ENCODE measurements around the gene PTGES2.

DNA sequence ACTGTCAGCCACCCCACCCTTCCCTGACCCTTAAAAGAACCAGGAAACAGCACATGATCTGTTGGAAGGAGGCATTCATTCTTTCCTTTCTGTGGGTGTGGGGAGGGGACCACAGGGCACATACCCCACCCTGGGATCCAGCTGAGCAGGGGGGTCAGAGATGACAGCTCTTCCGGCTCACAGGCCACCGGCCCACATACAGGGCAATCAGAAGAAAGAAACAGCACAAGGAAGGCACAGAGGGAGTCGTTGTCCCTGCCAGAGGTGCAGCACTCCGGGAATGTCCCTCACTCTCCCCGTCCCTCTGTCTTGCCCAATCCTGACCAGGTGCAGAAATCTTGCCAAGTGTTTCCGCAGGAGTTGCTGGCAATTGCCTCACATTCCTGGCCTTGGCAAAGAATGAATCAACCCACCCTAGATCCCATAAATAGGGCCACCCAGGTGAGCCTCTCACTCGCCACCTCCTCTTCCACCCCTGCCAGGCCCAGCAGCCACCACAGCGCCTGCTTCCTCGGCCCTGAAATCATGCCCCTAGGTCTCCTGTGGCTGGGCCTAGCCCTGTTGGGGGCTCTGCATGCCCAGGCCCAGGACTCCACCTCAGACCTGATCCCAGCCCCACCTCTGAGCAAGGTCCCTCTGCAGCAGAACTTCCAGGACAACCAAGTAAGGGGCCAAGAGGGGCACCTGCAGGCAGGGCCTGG, 21.6 kb upstream of the PTGES2 start, which contains the start of gene LCN2:
- TF ChIP-seq, protein P1, sequence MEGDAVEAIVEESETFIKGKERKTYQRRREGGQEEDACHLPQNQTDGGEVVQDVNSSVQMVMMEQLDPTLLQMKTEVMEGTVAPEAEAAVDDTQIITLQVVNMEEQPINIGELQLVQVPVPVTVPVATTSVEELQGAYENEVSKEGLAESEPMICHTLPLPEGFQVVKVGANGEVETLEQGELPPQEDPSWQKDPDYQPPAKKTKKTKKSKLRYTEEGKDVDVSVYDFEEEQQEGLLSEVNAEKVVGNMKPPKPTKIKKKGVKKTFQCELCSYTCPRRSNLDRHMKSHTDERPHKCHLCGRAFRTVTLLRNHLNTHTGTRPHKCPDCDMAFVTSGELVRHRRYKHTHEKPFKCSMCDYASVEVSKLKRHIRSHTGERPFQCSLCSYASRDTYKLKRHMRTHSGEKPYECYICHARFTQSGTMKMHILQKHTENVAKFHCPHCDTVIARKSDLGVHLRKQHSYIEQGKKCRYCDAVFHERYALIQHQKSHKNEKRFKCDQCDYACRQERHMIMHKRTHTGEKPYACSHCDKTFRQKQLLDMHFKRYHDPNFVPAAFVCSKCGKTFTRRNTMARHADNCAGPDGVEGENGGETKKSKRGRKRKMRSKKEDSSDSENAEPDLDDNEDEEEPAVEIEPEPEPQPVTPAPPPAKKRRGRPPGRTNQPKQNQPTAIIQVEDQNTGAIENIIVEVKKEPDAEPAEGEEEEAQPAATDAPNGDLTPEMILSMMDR (IDR thresholded peaks at IDR 0.05) = no peak
- TF ChIP-seq POLR2AphosphoS5 (IDR thresholded peaks at IDR 0.05; ENCODE audit: low read depth, low read length) (no peak), TCF7L2 (IDR thresholded peaks at IDR 0.05; ENCODE audit: low read depth, low read length) (no peak), SIN3A (IDR thresholded peaks at IDR 0.05; ENCODE audit: borderline replicate concordance, insufficient read depth, low read depth, low read length) (no peak)
- TF ChIP-seq, protein P2, sequence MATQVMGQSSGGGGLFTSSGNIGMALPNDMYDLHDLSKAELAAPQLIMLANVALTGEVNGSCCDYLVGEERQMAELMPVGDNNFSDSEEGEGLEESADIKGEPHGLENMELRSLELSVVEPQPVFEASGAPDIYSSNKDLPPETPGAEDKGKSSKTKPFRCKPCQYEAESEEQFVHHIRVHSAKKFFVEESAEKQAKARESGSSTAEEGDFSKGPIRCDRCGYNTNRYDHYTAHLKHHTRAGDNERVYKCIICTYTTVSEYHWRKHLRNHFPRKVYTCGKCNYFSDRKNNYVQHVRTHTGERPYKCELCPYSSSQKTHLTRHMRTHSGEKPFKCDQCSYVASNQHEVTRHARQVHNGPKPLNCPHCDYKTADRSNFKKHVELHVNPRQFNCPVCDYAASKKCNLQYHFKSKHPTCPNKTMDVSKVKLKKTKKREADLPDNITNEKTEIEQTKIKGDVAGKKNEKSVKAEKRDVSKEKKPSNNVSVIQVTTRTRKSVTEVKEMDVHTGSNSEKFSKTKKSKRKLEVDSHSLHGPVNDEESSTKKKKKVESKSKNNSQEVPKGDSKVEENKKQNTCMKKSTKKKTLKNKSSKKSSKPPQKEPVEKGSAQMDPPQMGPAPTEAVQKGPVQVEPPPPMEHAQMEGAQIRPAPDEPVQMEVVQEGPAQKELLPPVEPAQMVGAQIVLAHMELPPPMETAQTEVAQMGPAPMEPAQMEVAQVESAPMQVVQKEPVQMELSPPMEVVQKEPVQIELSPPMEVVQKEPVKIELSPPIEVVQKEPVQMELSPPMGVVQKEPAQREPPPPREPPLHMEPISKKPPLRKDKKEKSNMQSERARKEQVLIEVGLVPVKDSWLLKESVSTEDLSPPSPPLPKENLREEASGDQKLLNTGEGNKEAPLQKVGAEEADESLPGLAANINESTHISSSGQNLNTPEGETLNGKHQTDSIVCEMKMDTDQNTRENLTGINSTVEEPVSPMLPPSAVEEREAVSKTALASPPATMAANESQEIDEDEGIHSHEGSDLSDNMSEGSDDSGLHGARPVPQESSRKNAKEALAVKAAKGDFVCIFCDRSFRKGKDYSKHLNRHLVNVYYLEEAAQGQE (IDR thresholded peaks at IDR 0.05; ENCODE audit: insufficient read depth in 1 of 2, low read depth in 2 of 2, low read length in 1 of 2) = no peak
